HL-60 (cell line): Measurements from ENCODE around the gene TNNI2.

Experiments
- DNase-seq, 2 experiments: peaks; one replicate each; pipeline ENCODE4 v3.0.0-alpha.2; 2010 to 2020; ENCODE audit warnings: low read depth in 1 of 2, low spot score in 1 of 2
- H3K27ac ChIP-seq: fragments of 250-450 bp; sonication (Bioruptor Pico); replicated peaks from 2 replicates; pipeline ENCODE4 v1.5.1; 2020; ENCODE audit warnings: mild to moderate bottlenecking, moderate library complexity
- H3K27me3 ChIP-seq: fragments of 250-450 bp; sonication (Bioruptor Pico); 2 replicates; pipeline ENCODE4 v1.5.1; 2021; ENCODE audit warnings: mild to moderate bottlenecking, moderate library complexity; ENCODE audit not compliant: insufficient read depth, poor library complexity, severe bottlenecking
- H3K4me3 ChIP-seq: replicated peaks from 2 replicates; pipeline ENCODE4 v1.5.1; 2011; ENCODE audit warnings: mild to moderate bottlenecking, control low read depth, low read length; ENCODE audit not compliant: insufficient read depth
- GABPA ChIP-seq: IDR thresholded peaks from 2 replicates; pipeline ENCODE4 v1.6.1; 2012; ENCODE audit warnings: low read depth
- POLR2AphosphoS5 ChIP-seq: IDR thresholded peaks from 2 replicates; pipeline ENCODE4 v1.6.1; 2012; ENCODE audit warnings: low read depth
- SPI1 ChIP-seq: IDR thresholded peaks from 2 replicates; pipeline ENCODE4 v1.6.1; 2012; ENCODE audit warnings: low read depth, mild to moderate bottlenecking, borderline replicate concordance
- TF ChIP-seq, protein P1 (sequence below): IDR thresholded peaks from 2 replicates; pipeline ENCODE4 v1.6.1; 2012; ENCODE audit warnings: low read depth; ENCODE audit not compliant: insufficient replicate concordance
- TF ChIP-seq, protein P2 (sequence below): IDR thresholded peaks from one replicate; pipeline ENCODE4 v1.5.1; 2011; ENCODE audit warnings: low read length, control low read depth, inconsistent platforms; ENCODE audit not compliant: insufficient read depth

The TNNI2 gene

DNA sequence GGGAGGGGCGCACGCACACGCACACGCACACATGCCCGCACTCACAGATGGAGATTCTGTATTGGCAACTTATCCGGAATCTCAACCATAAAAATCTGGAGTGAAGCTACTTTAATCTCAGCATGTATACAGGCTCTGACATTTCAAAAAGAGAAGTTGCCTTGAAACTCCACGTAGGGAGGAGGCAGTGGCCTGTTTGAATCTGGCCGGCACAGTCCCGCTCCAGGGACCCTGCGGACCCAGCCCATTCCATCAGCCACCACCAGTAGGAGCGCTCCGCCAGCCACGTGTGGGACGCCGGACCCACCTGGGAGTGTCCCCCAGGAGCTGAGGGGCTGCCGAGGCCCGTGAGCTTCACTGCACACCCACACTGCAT, 5.9 kb upstream of the TNNI2 start:
- Histone ChIP-seq H3K4me3 (no peak overlapping the region), H3K27ac (no peak overlapping the region), H3K27me3 (peaks cover 8% of the 10 kb centered on the region)
- TF ChIP-seq POLR2AphosphoS5 = no peak
- TF ChIP-seq GABPA = no peak
- no peak for TF ChIP-seq SPI1
- TF ChIP-seq, protein P1, sequence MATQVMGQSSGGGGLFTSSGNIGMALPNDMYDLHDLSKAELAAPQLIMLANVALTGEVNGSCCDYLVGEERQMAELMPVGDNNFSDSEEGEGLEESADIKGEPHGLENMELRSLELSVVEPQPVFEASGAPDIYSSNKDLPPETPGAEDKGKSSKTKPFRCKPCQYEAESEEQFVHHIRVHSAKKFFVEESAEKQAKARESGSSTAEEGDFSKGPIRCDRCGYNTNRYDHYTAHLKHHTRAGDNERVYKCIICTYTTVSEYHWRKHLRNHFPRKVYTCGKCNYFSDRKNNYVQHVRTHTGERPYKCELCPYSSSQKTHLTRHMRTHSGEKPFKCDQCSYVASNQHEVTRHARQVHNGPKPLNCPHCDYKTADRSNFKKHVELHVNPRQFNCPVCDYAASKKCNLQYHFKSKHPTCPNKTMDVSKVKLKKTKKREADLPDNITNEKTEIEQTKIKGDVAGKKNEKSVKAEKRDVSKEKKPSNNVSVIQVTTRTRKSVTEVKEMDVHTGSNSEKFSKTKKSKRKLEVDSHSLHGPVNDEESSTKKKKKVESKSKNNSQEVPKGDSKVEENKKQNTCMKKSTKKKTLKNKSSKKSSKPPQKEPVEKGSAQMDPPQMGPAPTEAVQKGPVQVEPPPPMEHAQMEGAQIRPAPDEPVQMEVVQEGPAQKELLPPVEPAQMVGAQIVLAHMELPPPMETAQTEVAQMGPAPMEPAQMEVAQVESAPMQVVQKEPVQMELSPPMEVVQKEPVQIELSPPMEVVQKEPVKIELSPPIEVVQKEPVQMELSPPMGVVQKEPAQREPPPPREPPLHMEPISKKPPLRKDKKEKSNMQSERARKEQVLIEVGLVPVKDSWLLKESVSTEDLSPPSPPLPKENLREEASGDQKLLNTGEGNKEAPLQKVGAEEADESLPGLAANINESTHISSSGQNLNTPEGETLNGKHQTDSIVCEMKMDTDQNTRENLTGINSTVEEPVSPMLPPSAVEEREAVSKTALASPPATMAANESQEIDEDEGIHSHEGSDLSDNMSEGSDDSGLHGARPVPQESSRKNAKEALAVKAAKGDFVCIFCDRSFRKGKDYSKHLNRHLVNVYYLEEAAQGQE = no peak
- TF ChIP-seq, protein P2, sequence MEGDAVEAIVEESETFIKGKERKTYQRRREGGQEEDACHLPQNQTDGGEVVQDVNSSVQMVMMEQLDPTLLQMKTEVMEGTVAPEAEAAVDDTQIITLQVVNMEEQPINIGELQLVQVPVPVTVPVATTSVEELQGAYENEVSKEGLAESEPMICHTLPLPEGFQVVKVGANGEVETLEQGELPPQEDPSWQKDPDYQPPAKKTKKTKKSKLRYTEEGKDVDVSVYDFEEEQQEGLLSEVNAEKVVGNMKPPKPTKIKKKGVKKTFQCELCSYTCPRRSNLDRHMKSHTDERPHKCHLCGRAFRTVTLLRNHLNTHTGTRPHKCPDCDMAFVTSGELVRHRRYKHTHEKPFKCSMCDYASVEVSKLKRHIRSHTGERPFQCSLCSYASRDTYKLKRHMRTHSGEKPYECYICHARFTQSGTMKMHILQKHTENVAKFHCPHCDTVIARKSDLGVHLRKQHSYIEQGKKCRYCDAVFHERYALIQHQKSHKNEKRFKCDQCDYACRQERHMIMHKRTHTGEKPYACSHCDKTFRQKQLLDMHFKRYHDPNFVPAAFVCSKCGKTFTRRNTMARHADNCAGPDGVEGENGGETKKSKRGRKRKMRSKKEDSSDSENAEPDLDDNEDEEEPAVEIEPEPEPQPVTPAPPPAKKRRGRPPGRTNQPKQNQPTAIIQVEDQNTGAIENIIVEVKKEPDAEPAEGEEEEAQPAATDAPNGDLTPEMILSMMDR = no peak
- no peak for DNase-seq

DNA sequence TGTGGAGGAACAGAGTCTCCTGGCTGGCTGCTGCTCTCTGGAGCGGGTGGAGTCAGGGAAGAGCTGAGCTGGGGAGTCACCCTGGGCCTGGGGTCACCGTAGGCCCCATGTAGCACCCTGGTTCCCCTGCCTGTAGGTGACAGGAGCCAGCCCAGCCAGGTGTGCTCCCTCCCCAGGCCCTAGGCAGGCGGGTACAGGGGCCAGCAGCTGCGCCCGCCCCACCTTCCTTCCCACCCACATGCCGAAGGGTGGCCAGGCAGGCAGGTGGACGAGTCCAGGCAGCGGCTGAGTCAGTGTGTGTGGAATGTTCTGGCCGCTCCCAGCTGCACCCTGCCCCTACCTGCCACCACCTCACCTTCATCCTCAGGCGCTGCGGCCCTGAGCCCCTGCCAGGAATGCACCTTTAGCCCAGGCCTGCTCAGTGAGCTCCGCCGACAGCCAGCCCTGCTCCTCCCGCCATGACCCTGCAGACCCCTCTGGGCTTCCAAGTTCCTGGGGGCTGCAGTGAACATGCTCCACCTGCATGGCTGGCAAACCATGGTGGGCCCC, 4.6 kb upstream of the TNNI2 start:
- peaks cover 8% of the 10 kb centered on the region for H3K27me3 ChIP-seq
- DNase-seq = no peak
- H3K4me3 ChIP-seq = no peak overlapping the region
- TF ChIP-seq POLR2AphosphoS5 = no peak
- no peak for TF ChIP-seq GABPA
- TF ChIP-seq, protein P2 = no peak
- TF ChIP-seq, protein P1 = no peak
- TF ChIP-seq SPI1 = no peak
- no peak overlapping the region for H3K27ac ChIP-seq

DNA sequence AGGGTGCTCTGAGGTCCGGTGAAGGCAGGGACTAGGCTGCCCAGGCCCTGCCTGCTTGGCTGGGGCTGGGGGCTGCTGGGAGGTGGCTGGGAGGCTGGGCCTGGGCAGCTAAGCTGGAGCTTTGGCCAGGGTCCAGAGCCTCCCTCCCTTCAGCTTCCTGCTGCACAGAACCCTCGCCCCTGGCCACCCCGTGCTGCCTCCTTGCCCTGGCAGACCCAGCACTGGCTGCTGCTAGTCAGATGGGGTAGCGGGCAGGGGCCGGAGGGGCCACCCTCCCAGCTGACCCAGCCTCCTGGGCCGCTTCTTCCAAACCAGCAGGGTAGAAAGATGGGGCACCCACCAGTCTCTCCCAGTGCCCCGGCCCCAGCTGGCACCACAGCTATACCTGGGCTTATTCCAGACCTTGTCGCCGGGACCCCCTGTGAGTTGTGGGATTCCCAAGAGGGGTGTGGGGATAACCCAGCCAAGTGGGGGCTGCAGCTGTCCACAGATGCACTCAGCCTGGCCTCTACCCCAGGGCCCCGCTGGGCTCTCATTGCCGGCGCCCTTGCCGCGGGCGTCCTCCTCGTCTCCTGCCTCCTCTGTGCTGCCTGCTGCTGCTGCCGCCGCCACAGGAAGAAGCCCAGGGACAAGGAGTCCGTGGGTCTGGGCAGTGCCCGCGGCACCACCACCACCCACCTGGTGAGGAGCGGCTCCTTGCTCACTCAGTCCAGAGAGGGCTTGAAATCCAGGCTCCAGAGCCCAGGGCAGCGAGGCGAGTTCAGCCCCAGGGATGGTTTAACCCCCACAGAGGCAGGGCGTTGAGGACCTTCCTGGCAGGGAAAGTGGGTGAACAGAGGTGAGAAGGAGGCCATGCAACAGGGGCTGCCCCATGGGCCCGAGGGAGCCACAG, 3.8 kb upstream of the TNNI2 start, which contains the start of gene SYT8:
Gene SYT8 (plus strand): TSS at position 212 of the 892 bp plus-strand sequence. CDS start 116 bp downstream, at position 328.
- H3K27me3 ChIP-seq = peaks cover 8% of the 10 kb centered on the region
- no peak within 1 kb of the TSS for H3K27ac ChIP-seq
- no peak within 1 kb of the TSS for H3K4me3 ChIP-seq
- DNase-seq = no peak
- TF ChIP-seq SPI1 (no peak), POLR2AphosphoS5 (no peak), GABPA (no peak)
- TF ChIP-seq, protein P2 = no peak
- TF ChIP-seq, protein P1 = no peak
